Natural killer cell (primary cell): ENCODE results near the gene GSE1. TPM values are rescaled to one million over a fixed set of nuclear protein-coding genes. Genes with fewer than 3 reads are reported as not detected.

Experiments used
- ATAC-seq, 3 donors: fragments of 150-1000 bp in 2 of 3; fragments of 200-7000 bp in 1 of 3; cut with Tn5 transposase; 1 replicate in 1 of 3; 2 replicates in 2 of 3; pipeline ENCODE4 v1.10.0; 2021; ENCODE audit warnings: mild to moderate bottlenecking in 2 of 3, moderate library complexity in 2 of 3
- DNase-seq, 2 donors: peaks; one replicate each; pipeline versions ENCODE4 v3.0.0 to v3.0.0-alpha.2; 2013 to 2021; ENCODE audit warnings: mixed read lengths in 1 of 2
- H3K27ac ChIP-seq: one replicate; pipeline ENCODE4 v1.5.1; 2013; ENCODE audit warnings: mild to moderate bottlenecking, low read length
- H3K27me3 ChIP-seq: one replicate; pipeline ENCODE4 v1.6.1; 2013; ENCODE audit warnings: low read length; ENCODE audit not compliant: control insufficient read depth, insufficient read depth
- H3K36me3 ChIP-seq: one replicate; pipeline ENCODE4 v1.6.1; 2013; ENCODE audit warnings: low read length; ENCODE audit not compliant: control insufficient read depth, insufficient read depth
- H3K4me1 ChIP-seq: one replicate; pipeline ENCODE4 v1.6.1; 2013; ENCODE audit warnings: low read length; ENCODE audit not compliant: control insufficient read depth, insufficient read depth
- H3K4me3 ChIP-seq: one replicate; pipeline ENCODE4 v1.5.1; 2013; ENCODE audit warnings: low read length
- H3K9me3 ChIP-seq: one replicate; pipeline ENCODE4 v1.6.1; 2013; ENCODE audit warnings: low read length; ENCODE audit not compliant: control insufficient read depth, insufficient read depth
- H3K27ac Mint-ChIP-seq, 2 donors: one replicate each; pipeline ENCODE4 v1.8.0; 2022; ENCODE audit warnings: mild to moderate bottlenecking in 2 of 2, mixed read lengths in 2 of 2, moderate library complexity in 1 of 2
- H3K27me3 Mint-ChIP-seq, 2 donors: one replicate each; pipeline ENCODE4 v1.8.0; 2022; ENCODE audit warnings: low read depth in 2 of 2, mixed read lengths in 2 of 2
- H3K36me3 Mint-ChIP-seq: one replicate; pipeline ENCODE4 v1.8.0; 2022; ENCODE audit warnings: mixed read lengths
- H3K4me1 Mint-ChIP-seq, 2 donors: one replicate each; pipeline ENCODE4 v1.8.0; 2022; ENCODE audit warnings: mixed read lengths in 2 of 2
- H3K4me3 Mint-ChIP-seq: one replicate; pipeline ENCODE4 v1.8.0; 2022; ENCODE audit warnings: mild to moderate bottlenecking, moderate library complexity, mixed read lengths
- H3K9me3 Mint-ChIP-seq, 2 donors: one replicate each; pipeline ENCODE4 v1.8.0; 2022; ENCODE audit warnings: mixed read lengths in 2 of 2
- WGBS: methylation state at CpG from one replicate; pipeline ENCODE4 v1.1.7; 2013; ENCODE audit warnings: missing lambda C conversion rate; ENCODE audit not compliant: insufficient coverage; 5-methylcytosine and 5-hydroxymethylcytosine counted together
- intact Hi-C: fragments of 100-400 bp; cut with micrococcal nuclease; formaldehyde crosslinking; loops from one replicate; pipeline ENCODE4 v1.14.2; 2022
- total RNA-seq, 4 donors: library from RNA; stranded (reverse); fragments of 120-200 nt in 1 of 4; gene quantifications; one replicate each; pipeline versions ENCODE4 v1.2.3 to v1.2.4, GENCODE V29; 2013 to 2022
- TF ChIP-seq, protein P1 (sequence below): fragments of 200-600 bp; IDR thresholded peaks from one replicate; pipeline ENCODE4 v1.8.0; 2022; ENCODE audit warnings: antibody characterized with exemption

Gene GSE1
- total RNA-seq, 3 donors from 2014 or later (not counting 1 experiment from before 2014, with no cell fraction given) = 232 to 277 (median 233) TPM

DNA sequence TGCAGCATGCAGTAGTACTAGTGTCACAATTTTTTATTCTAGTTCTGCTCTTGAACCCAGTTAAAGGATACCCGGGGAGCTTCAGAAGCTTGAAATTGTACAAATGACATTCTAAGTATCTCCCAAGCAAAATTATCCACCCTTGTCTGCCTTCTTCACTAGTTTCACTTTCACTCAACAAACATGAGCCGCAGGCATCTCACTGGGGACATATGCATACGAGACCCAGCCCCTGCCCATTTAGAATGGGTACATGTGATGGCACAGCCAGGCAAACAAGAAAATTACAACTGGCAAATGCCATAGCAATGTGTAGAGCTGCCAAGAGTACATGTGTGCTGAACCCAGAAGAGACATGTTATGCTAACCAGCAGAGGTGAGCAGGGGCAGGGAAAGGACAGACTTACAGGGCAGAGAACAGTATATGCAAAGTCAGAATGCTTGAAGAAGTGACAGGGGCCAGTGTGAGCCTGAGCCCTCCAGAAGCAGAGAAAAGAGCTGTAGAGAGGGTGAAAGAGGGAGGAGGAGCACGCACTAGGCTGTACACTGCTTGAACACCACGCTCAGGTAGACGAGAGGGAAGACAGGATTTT, 67.3 kb downstream of the GSE1 start:
- no peak overlapping the region for H3K27ac ChIP-seq

DNA sequence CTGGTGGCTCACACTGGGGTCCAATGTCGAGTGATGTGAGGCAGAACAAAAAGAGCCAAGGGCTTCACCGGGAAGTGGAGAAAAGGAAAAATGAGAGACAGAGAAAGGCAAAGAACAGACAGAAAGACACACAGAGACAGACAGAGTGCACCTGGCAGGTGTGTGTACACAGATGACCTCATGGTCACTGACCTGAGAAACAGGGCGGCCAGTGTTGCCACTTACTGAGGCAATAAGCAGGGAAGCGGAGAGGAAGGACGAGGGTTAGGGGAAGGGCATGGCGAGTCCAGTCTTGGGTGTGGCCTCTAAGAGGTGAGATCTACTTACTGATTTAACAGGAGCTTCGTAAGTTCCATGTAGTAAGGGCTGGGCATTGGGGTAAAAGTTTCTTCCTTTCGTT, 68.1 kb downstream of the GSE1 start:
- H3K4me1 Mint-ChIP-seq = peaks cover 10 to 20% of the 10 kb centered on the region in 2 donors
- no peaks in the 10 kb centered on the region for H3K9me3 ChIP-seq
- no peak overlapping the region for H3K4me3 Mint-ChIP-seq
- H3K36me3 ChIP-seq = peaks cover 5% of the 10 kb centered on the region
- 93% methylated on average over 6 of the region's 8 CpGs for WGBS
- H3K27me3 Mint-ChIP-seq = no peaks in the 10 kb centered on the region
- no peaks in the 10 kb centered on the region for H3K9me3 Mint-ChIP-seq
- ATAC-seq = no peak
- H3K4me3 ChIP-seq = no peak overlapping the region
- DNase-seq = no peak
- no peaks in the 10 kb centered on the region for H3K4me1 ChIP-seq
- peak overlapping the region in 1 of 2 donors; percentile 83 for H3K27ac Mint-ChIP-seq
- H3K27ac ChIP-seq = no peak overlapping the region
- TF ChIP-seq, protein P1, sequence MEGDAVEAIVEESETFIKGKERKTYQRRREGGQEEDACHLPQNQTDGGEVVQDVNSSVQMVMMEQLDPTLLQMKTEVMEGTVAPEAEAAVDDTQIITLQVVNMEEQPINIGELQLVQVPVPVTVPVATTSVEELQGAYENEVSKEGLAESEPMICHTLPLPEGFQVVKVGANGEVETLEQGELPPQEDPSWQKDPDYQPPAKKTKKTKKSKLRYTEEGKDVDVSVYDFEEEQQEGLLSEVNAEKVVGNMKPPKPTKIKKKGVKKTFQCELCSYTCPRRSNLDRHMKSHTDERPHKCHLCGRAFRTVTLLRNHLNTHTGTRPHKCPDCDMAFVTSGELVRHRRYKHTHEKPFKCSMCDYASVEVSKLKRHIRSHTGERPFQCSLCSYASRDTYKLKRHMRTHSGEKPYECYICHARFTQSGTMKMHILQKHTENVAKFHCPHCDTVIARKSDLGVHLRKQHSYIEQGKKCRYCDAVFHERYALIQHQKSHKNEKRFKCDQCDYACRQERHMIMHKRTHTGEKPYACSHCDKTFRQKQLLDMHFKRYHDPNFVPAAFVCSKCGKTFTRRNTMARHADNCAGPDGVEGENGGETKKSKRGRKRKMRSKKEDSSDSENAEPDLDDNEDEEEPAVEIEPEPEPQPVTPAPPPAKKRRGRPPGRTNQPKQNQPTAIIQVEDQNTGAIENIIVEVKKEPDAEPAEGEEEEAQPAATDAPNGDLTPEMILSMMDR = no peak
- H3K36me3 Mint-ChIP-seq = no peaks in the 10 kb centered on the region
- intact Hi-C loops = no loop called here
- H3K27me3 ChIP-seq = no peaks in the 10 kb centered on the region

More for the DNA sequence above, 67.3 kb downstream of the GSE1 start:
- Histone ChIP-seq H3K9me3 (no peaks in the 10 kb centered on the region), H3K27me3 (no peaks in the 10 kb centered on the region), H3K4me1 (no peaks in the 10 kb centered on the region), H3K36me3 (peaks cover 11% of the 10 kb centered on the region), H3K4me3 (no peak overlapping the region)
- Mint-ChIP-seq H3K4me1 (peaks cover 10 to 22% of the 10 kb centered on the region in 2 donors), H3K27ac (peak overlapping the region; percentile 60 to 83), H3K27me3 (no peaks in the 10 kb centered on the region), H3K4me3 (no peak overlapping the region), H3K9me3 (no peaks in the 10 kb centered on the region), H3K36me3 (peaks cover 4% of the 10 kb centered on the region)
- 82% methylated on average over 6 of the region's 6 CpGs for WGBS
- TF ChIP-seq, protein P1 = no peak
- DNase-seq = no peak
- intact Hi-C loops = no loop called here
- peak in 1 of 3 donors; percentile 19 for ATAC-seq

DNA sequence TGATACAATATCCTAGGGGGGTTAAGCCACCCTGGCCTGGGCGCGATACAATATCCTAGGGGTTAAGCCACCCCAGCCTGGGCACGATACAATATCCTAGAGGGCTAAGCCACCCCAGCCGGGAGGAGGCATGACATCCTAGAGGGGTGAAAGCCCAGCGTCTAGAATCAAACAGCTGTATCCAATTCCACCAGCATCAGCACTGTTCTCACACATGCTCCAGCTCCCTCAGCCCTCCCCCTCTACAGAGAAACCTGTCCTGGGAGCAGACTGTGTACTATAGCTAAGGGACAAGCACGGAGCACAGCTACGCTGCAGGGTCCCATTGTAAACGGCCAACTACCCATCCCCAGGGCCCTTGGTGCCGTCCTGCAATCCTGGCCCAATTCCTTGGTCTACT, 69.4 kb downstream of the GSE1 start:
- Mint-ChIP-seq H3K9me3 (no peaks in the 10 kb centered on the region), H3K36me3 (no peaks in the 10 kb centered on the region), H3K4me3 (no peak overlapping the region), H3K27ac (no peak overlapping the region), H3K27me3 (no peaks in the 10 kb centered on the region), H3K4me1 (peaks cover 10 to 20% of the 10 kb centered on the region in 2 donors)
- WGBS = 99% methylated on average over 9 of the region's 9 CpGs
- Histone ChIP-seq H3K4me3 (no peak overlapping the region), H3K9me3 (no peaks in the 10 kb centered on the region), H3K4me1 (no peaks in the 10 kb centered on the region), H3K27ac (no peak overlapping the region), H3K36me3 (no peaks in the 10 kb centered on the region), H3K27me3 (no peaks in the 10 kb centered on the region)
- DNase-seq (no peak), ATAC-seq (no peak)
- TF ChIP-seq, protein P1 = no peak
- intact Hi-C loops = no loop called here

DNA sequence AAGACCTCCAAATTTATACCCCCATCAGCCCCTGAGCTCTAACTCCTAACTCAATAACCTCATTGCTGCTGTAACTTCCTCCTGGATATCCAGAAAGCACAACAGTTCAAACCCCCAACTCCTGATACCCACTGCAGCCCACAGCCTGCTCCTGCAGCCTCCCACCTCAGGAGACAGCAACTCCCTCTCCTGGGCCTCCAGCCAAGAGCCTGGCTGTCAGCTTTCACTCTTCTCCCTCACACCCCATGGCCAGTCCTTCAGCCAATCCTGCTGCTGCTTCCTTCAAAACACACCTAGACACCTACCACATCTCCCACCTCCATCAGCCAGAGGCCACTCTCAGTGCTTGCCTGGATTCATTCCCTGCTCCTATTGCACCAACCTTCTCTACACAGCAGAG, 70.2 kb downstream of the GSE1 start:
- H3K27me3 Mint-ChIP-seq = no peaks in the 10 kb centered on the region
- TF ChIP-seq, protein P1 = no peak
- H3K4me3 Mint-ChIP-seq = no peak overlapping the region
- no peak overlapping the region for H3K27ac Mint-ChIP-seq
- H3K9me3 Mint-ChIP-seq = no peaks in the 10 kb centered on the region
- Histone ChIP-seq H3K27ac (no peak overlapping the region), H3K4me1 (peaks cover 5% of the 10 kb centered on the region), H3K4me3 (no peak overlapping the region), H3K27me3 (no peaks in the 10 kb centered on the region), H3K36me3 (no peaks in the 10 kb centered on the region), H3K9me3 (no peaks in the 10 kb centered on the region)
- intact Hi-C loops = no loop called here
- no peaks in the 10 kb centered on the region for H3K36me3 Mint-ChIP-seq
- no peak for ATAC-seq
- peaks cover 10 to 20% of the 10 kb centered on the region in 2 donors for H3K4me1 Mint-ChIP-seq
- no peak for DNase-seq
